HEK293 (cell line): ENCODE results near the gene AP3B1.

Experiments used
- CTCF ChIA-PET: fragments of 350-600 bp; formaldehyde crosslinking; extraction: SDS; loops from one replicate; lab custom pipeline; 2021; ENCODE audit warnings: antibody characterized with exemption; lab: Yijun Ruan, JAX
- POLR2A ChIA-PET: fragments of 300-600 bp; formaldehyde crosslinking; extraction: SDS; loops from one replicate; lab custom pipeline; 2020; ENCODE audit warnings: antibody characterized with exemption, inconsistent platforms; lab: Yijun Ruan, JAX
- H3K27ac ChIP-seq: fragments of 200-500 bp; sonication (Bioruptor generic); 2 replicates; pipeline ENCODE4 v1.5.1; 2014; ENCODE audit warnings: low read depth, low read length, control low read depth, inconsistent platforms; ENCODE audit errors: extremely low read depth
- H3K36me3 ChIP-seq, 2 experiments: fragments of 200-500 bp in 1 of 2; sonication (Bioruptor generic) in 1 of 2; 1 replicate in 1 of 2; 2 replicates in 1 of 2; pipeline ENCODE4 v1.5.1; 2014 to 2017; ENCODE audit warnings: inconsistent platforms in 2 of 2, low read length in 2 of 2; ENCODE audit not compliant: control insufficient read depth in 2 of 2, insufficient read depth in 1 of 2
- H3K4me1 ChIP-seq: fragments of 200-500 bp; sonication (Bioruptor generic); 2 replicates; pipeline ENCODE4 v1.5.1; 2014; ENCODE audit warnings: mild to moderate bottlenecking, low read length, inconsistent platforms; ENCODE audit not compliant: control insufficient read depth, insufficient read depth
- H3K4me3 ChIP-seq: 2 replicates; pipeline ENCODE4 v1.5.1; 2011; ENCODE audit warnings: low read depth, mild to moderate bottlenecking, control low read depth, low read length, moderate library complexity
- H3K9me3 ChIP-seq: fragments of 200-500 bp; sonication (Bioruptor generic); 2 replicates; pipeline ENCODE4 v1.5.1; 2014; ENCODE audit warnings: low read depth, low read length, inconsistent platforms; ENCODE audit not compliant: control insufficient read depth, insufficient read depth
- ATF2 ChIP-seq: fragments of 450-650 bp; formaldehyde crosslinking; IDR thresholded peaks from 2 replicates; pipeline ENCODE4 v1.5.1; 2016; ENCODE audit warnings: missing biosample characterization, missing genetic modification characterization, low read depth
- BCL11B ChIP-seq: fragments of 450-650 bp; formaldehyde crosslinking; IDR thresholded peaks from 2 replicates; pipeline ENCODE4 v1.5.1; 2016; ENCODE audit warnings: low read depth, missing biosample characterization, missing genetic modification characterization
- BCL6B ChIP-seq: fragments of 450-650 bp; formaldehyde crosslinking; IDR thresholded peaks from 2 replicates; pipeline ENCODE4 v1.5.1; 2017; ENCODE audit warnings: missing biosample characterization, missing genetic modification characterization
- GFI1B ChIP-seq: fragments of 450-650 bp; formaldehyde crosslinking; IDR thresholded peaks from 2 replicates; pipeline ENCODE4 v1.5.1; 2016; ENCODE audit warnings: missing biosample characterization, missing genetic modification characterization
- GLI2 ChIP-seq: fragments of 450-650 bp; formaldehyde crosslinking; IDR thresholded peaks from 2 replicates; pipeline ENCODE4; 2017; ENCODE audit warnings: missing biosample characterization, missing genetic modification characterization, low read depth, borderline replicate concordance
- GLI4 ChIP-seq: fragments of 450-650 bp; formaldehyde crosslinking; IDR thresholded peaks from 2 replicates; pipeline ENCODE4 v1.5.1; 2016; ENCODE audit warnings: missing biosample characterization, missing genetic modification characterization
- IKZF3 ChIP-seq: fragments of 450-650 bp; IDR thresholded peaks from 2 replicates; pipeline ENCODE4 v1.5.0; 2018; ENCODE audit warnings: missing biosample characterization, mild to moderate bottlenecking, missing genetic modification characterization, moderate library complexity
- KLF1 ChIP-seq: fragments of 450-650 bp; formaldehyde crosslinking; IDR thresholded peaks from 2 replicates; pipeline ENCODE4 v1.5.1; 2016; ENCODE audit warnings: missing biosample characterization, missing genetic modification characterization
- MYNN ChIP-seq: fragments of 450-650 bp; formaldehyde crosslinking; IDR thresholded peaks from 2 replicates; pipeline ENCODE4 v1.5.1; 2016; ENCODE audit warnings: missing biosample characterization, missing genetic modification characterization, borderline replicate concordance
- MZF1 ChIP-seq: fragments of 450-650 bp; formaldehyde crosslinking; IDR thresholded peaks from 2 replicates; pipeline ENCODE4 v1.5.1; 2017; ENCODE audit warnings: missing biosample characterization, missing genetic modification characterization, borderline replicate concordance
- OVOL3 ChIP-seq: fragments of 450-650 bp; formaldehyde crosslinking; IDR thresholded peaks from 2 replicates; pipeline ENCODE4 v1.5.1; 2016; ENCODE audit warnings: missing biosample characterization, missing genetic modification characterization
- PRDM6 ChIP-seq: fragments of 450-650 bp; formaldehyde crosslinking; IDR thresholded peaks from 2 replicates; pipeline ENCODE4 v1.5.1; 2017; ENCODE audit warnings: missing biosample characterization, missing genetic modification characterization
- REPIN1 ChIP-seq: fragments of 450-650 bp; formaldehyde crosslinking; IDR thresholded peaks from 2 replicates; pipeline ENCODE4 v1.5.1; 2017; ENCODE audit warnings: missing biosample characterization, missing genetic modification characterization, low read depth
- ZBTB17 ChIP-seq: fragments of 450-650 bp; formaldehyde crosslinking; IDR thresholded peaks from 2 replicates; pipeline ENCODE4 v1.5.1; 2016; ENCODE audit warnings: missing biosample characterization, missing genetic modification characterization
- ZBTB8A ChIP-seq: fragments of 450-650 bp; formaldehyde crosslinking; IDR thresholded peaks from 2 replicates; pipeline ENCODE4 v1.5.1; 2016; ENCODE audit warnings: missing biosample characterization, missing genetic modification characterization
- ZEB2 ChIP-seq: fragments of 450-650 bp; formaldehyde crosslinking; IDR thresholded peaks from 2 replicates; pipeline ENCODE4 v1.5.1; 2016; ENCODE audit warnings: missing biosample characterization, missing genetic modification characterization
- ZNF132 ChIP-seq: fragments of 450-650 bp; formaldehyde crosslinking; IDR thresholded peaks from 2 replicates; pipeline ENCODE4 v1.5.1; 2017; ENCODE audit warnings: missing biosample characterization, missing genetic modification characterization, borderline replicate concordance
- ZNF146 ChIP-seq: fragments of 450-650 bp; formaldehyde crosslinking; IDR thresholded peaks from 2 replicates; pipeline ENCODE4 v1.5.1; 2016; ENCODE audit warnings: missing biosample characterization, missing genetic modification characterization
- ZNF18 ChIP-seq: fragments of 450-650 bp; formaldehyde crosslinking; IDR thresholded peaks from 2 replicates; pipeline ENCODE4 v1.5.1; 2016; ENCODE audit warnings: missing biosample characterization, missing genetic modification characterization
- ZNF19 ChIP-seq: fragments of 450-650 bp; formaldehyde crosslinking; IDR thresholded peaks from 2 replicates; pipeline ENCODE4; 2016; ENCODE audit warnings: missing biosample characterization, missing genetic modification characterization, low read depth
- ZNF24 ChIP-seq: fragments of 450-650 bp; formaldehyde crosslinking; IDR thresholded peaks from 2 replicates; pipeline ENCODE4 v1.5.1; 2016; ENCODE audit warnings: missing biosample characterization, missing genetic modification characterization
- ZNF366 ChIP-seq: fragments of 450-650 bp; formaldehyde crosslinking; conservative IDR thresholded peaks from 2 replicates; pipeline ENCODE4 v1.5.1; 2016; ENCODE audit warnings: missing biosample characterization, missing genetic modification characterization
- ZNF391 ChIP-seq: fragments of 450-650 bp; formaldehyde crosslinking; IDR thresholded peaks from 2 replicates; pipeline ENCODE4 v1.5.1; 2016; ENCODE audit warnings: low read depth, missing biosample characterization, missing genetic modification characterization, borderline replicate concordance
- ZNF398 ChIP-seq: fragments of 450-650 bp; formaldehyde crosslinking; IDR thresholded peaks from 2 replicates; pipeline ENCODE4 v1.5.1; 2017; ENCODE audit warnings: missing biosample characterization, missing genetic modification characterization
- ZNF449 ChIP-seq: fragments of 450-650 bp; formaldehyde crosslinking; IDR thresholded peaks from 2 replicates; pipeline ENCODE4 v1.5.1; 2017; ENCODE audit warnings: missing biosample characterization, mild to moderate bottlenecking, missing genetic modification characterization, moderate library complexity
- ZNF488 ChIP-seq: fragments of 450-650 bp; formaldehyde crosslinking; IDR thresholded peaks from 2 replicates; pipeline ENCODE4 v1.5.1; 2016; ENCODE audit warnings: missing biosample characterization, missing genetic modification characterization
- ZNF585B ChIP-seq: fragments of 450-650 bp; formaldehyde crosslinking; IDR thresholded peaks from 2 replicates; pipeline ENCODE4 v1.5.1; 2016; ENCODE audit warnings: missing biosample characterization, missing genetic modification characterization
- ZNF843 ChIP-seq: fragments of 450-650 bp; formaldehyde crosslinking; IDR thresholded peaks from 2 replicates; pipeline ENCODE4 v1.5.1; 2016; ENCODE audit warnings: missing biosample characterization, missing genetic modification characterization

AP3B1 gene

GRCh38 chr5:78050888-78051287 lies 243.6 kb downstream of the AP3B1 start:
- H3K4me1 ChIP-seq = peaks cover 5% of the 10 kb centered on the region
- no peaks in the 10 kb centered on the region for H3K9me3 ChIP-seq
- ChIA-PET CTCF (interaction anchor here (0.6 to 0.7 kb wide), 2 partner anchors 773 to 1093 kb away, joined by 3 to 4 read pairs; no protein-coding TSS in a partner anchor), POLR2A (no interaction called here)
- H3K4me3 ChIP-seq = no peak overlapping the region
- H3K27ac ChIP-seq = no peak overlapping the region
- H3K36me3 ChIP-seq = no peaks in the 10 kb centered on the region
- TF ChIP-seq MYNN (tag by site-specific recombination) = peak; percentile 70
- TF ChIP-seq BCL11B (tag by site-specific recombination) = peak; percentile 69; the same call in 1 of the 2 replicates
- no peak for TF ChIP-seq REPIN1
- TF ChIP-seq GLI2 = peak; percentile 87
- TF ChIP-seq IKZF3 (tag by site-specific recombination) = peak; percentile 57; the same call in 1 of the 2 replicates
- 0 out of 2 replicates have a peak, but pooled peaks have one; percentile 37 for TF ChIP-seq ZNF18
- TF ChIP-seq GFI1B (tag by site-specific recombination) = peak; percentile 56; the same call in 1 of the 2 replicates
- TF ChIP-seq OVOL3 (tag by site-specific recombination) = peak; percentile 84
- no peak for TF ChIP-seq ZNF585B (tag by site-specific recombination)
- TF ChIP-seq ZNF398 (tag by site-specific recombination) = peak; percentile 22; the same call in 1 of the 2 replicates
- 0 out of 2 replicates have a peak, but pooled peaks have one; percentile 26 for TF ChIP-seq ZNF24 (tag by site-specific recombination)
- TF ChIP-seq ATF2 = peak; percentile 53; the same call in 1 of the 2 replicates
- no peak for TF ChIP-seq ZNF132
- TF ChIP-seq GLI4 (tag by site-specific recombination) = no peak
- peak; percentile 61 for TF ChIP-seq ZNF366 (tag by site-specific recombination)
- no peak for TF ChIP-seq MZF1 (tag by site-specific recombination)
- TF ChIP-seq ZNF146 (tag by site-specific recombination) = peak; percentile 25; the same call in 1 of the 2 replicates
- TF ChIP-seq ZBTB17 (tag by site-specific recombination) = peak; percentile 74
- TF ChIP-seq BCL6B (tag by site-specific recombination) = peak; percentile 87
- TF ChIP-seq ZNF391 = no peak
- no peak for TF ChIP-seq KLF1 (tag by site-specific recombination)
- no peak for TF ChIP-seq ZNF19 (tag by site-specific recombination)
- TF ChIP-seq ZNF488 (tag by site-specific recombination) = no peak
- peak; percentile 95 for TF ChIP-seq PRDM6 (tag by site-specific recombination)
- no peak; the same call in 1 of the 2 replicates for TF ChIP-seq ZBTB8A
- peak; percentile 76 for TF ChIP-seq ZEB2 (tag by site-specific recombination)
- TF ChIP-seq ZNF449 = 0 out of 2 replicates have a peak, but pooled peaks have one; percentile 23
- peak; percentile 84 for TF ChIP-seq ZNF843 (tag by site-specific recombination)
